GM06990 (cell line): Measurements from ENCODE around the gene DNAH17.

ENCODE experiments used
- DNase-seq: peaks from one replicate; pipeline ENCODE4 v3.0.0-alpha.2; 2011; ENCODE audit not compliant: insufficient read length; ENCODE audit errors: extremely low read depth
- H3K27me3 ChIP-seq: replicated peaks from 2 replicates; pipeline ENCODE4 v1.6.0; 2011; ENCODE audit warnings: low read length; ENCODE audit not compliant: control insufficient read depth, insufficient read depth
- H3K36me3 ChIP-seq: 2 replicates; pipeline ENCODE4 v1.5.1; 2011; ENCODE audit warnings: low read length; ENCODE audit not compliant: control insufficient read depth, insufficient read depth
- H3K4me3 ChIP-seq: replicated peaks from 2 replicates; pipeline ENCODE4 v1.5.1; 2011; ENCODE audit warnings: low read depth, mild to moderate bottlenecking, control low read depth, low read length
- TF ChIP-seq, protein P1 (sequence below): IDR thresholded peaks from 2 replicates; pipeline ENCODE4 v1.5.1; 2011; ENCODE audit warnings: low read length, control low read depth, mild to moderate bottlenecking, inconsistent platforms; ENCODE audit not compliant: insufficient read depth, poor library complexity, severe bottlenecking

Gene DNAH17

DNA sequence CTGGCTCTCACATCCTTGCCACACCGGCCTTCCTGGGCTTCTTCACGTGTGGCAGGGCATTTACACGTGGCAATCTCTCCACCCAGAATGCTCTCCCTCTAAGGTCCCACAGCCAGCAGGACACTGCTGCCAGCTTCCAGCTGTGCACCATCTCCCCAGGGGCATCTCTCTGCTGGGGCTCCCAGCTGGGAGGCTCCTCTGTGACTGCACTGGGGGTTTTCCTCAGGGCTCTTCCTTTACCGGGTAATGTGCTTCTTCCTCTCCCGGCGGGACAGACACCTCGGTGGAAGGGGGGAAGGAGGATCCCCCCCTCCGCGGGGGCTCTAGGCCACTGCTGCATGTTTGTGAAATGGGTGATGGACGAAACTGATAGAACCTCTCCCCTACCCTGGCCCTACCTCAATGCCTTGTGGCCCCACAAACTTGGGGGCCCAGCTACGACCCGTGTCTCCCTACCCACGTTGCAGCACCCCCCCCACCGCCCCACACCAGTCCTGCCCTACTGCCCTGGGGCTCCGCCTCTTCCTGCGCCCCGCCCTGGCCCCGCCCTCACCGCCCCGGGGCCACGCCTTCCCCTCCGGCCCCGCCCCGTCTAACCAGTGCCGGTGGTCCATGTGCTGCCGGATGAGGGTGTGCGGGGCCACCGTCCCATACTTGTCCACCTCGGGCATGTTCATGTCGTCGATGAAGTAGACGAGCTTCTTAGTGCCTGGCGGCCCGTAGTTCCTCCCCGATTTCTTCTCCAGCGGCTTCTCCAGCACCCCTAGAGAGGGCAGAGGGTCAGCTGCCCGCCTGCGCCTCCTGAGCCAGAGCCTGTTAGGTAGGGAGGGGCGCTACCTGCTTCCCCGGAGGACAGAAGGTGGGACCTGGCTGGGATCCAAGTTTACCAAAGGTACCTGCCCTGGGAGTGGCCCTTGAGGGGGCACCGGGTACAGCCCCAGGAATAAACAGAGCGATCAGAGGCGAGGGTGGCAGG lies 92.6 kb downstream of the DNAH17 start:
- DNase-seq = peak; percentile 59
- no peaks in the 10 kb centered on the region for H3K27me3 ChIP-seq
- H3K4me3 ChIP-seq = peak overlapping the region; percentile 54
- TF ChIP-seq, protein P1, sequence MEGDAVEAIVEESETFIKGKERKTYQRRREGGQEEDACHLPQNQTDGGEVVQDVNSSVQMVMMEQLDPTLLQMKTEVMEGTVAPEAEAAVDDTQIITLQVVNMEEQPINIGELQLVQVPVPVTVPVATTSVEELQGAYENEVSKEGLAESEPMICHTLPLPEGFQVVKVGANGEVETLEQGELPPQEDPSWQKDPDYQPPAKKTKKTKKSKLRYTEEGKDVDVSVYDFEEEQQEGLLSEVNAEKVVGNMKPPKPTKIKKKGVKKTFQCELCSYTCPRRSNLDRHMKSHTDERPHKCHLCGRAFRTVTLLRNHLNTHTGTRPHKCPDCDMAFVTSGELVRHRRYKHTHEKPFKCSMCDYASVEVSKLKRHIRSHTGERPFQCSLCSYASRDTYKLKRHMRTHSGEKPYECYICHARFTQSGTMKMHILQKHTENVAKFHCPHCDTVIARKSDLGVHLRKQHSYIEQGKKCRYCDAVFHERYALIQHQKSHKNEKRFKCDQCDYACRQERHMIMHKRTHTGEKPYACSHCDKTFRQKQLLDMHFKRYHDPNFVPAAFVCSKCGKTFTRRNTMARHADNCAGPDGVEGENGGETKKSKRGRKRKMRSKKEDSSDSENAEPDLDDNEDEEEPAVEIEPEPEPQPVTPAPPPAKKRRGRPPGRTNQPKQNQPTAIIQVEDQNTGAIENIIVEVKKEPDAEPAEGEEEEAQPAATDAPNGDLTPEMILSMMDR = no peak
- H3K36me3 ChIP-seq = no peaks in the 10 kb centered on the region

DNA sequence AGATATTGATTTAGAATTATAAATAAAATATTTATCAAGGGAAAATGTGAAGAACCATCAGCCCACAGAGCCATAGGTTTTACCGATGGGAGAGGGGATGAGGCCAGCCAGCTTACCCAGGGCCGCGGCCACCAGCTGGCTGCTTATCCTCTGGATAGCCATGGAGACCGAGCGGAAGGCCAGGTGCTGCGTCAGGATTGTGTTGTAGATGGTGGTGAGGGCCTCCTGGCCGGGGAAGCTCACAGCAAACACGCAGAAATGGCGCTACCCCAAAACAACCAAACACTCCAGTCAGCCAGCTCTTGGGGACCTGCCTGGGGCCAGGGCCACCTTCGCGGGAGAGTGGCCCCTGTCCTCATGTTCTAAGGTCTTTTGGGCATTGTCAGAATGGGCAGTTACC lies 97.8 kb downstream of the DNAH17 start:
- Histone ChIP-seq H3K27me3 (no peaks in the 10 kb centered on the region), H3K36me3 (no peaks in the 10 kb centered on the region; the same call in 1 of the 2 replicates), H3K4me3 (no peak overlapping the region)
- TF ChIP-seq, protein P1 = no peak
- no peak for DNase-seq

DNA sequence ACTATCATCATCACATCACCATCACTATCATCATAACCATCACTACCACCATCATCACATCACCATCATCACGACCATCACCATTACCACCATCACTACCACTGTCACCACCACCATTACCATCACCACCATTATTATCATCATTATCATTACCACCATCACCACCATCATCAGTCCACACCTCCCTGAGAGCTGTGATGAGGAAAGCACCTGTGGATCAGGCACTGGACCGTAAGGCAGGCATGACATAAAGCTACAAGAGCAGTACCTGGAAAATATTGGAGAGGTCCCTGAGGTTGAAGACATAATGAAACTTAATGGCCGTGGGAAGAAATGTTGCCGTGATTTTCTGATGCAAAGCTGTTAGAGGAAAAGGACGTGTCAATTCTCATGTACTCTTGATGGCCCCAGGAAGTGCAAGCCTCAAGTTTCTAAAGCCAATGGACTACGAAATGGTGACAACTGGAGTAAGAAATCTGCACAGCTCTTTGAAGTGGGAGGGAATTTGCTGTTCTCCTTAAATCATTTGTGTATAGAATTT lies 98.4 kb downstream of the DNAH17 start:
- H3K4me3 ChIP-seq = no peak overlapping the region
- H3K27me3 ChIP-seq = no peaks in the 10 kb centered on the region
- TF ChIP-seq, protein P1 = no peak
- no peaks in the 10 kb centered on the region; the same call in 1 of the 2 replicates for H3K36me3 ChIP-seq
- no peak for DNase-seq

DNA sequence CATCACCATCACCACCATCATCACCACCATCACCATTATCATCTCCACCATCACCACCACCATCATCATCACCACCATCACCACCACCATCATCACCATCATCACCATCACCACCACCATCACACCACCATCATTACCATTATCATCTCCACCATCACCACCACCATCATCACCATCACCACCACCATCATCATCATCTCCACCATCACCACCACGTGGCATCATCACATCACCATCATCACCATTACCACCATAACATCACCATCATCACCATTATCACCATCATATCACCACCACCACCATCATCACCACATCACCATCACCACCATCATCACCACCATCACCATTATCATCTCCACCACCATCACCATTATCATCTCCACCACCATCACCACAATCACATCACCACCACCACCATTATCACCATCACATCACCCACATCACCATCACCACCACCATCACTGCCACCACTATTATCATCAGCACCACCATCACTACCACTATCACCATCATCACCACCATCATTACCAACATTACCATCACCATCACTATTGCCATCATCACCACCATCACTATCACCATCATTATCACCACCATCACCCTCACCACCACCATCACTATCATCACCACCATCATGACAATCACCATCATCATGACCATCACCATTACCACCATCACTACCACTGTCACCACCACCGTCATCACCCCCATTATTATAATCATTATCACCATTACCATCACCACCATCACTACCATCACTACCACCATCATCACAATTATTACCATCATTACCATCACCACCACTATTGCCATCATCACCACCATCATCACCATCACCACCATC lies 99.1 kb downstream of the DNAH17 start:
- H3K36me3 ChIP-seq = no peaks in the 10 kb centered on the region; the same call in 1 of the 2 replicates
- no peak for DNase-seq
- no peak overlapping the region for H3K4me3 ChIP-seq
- TF ChIP-seq, protein P1 = no peak
- no peaks in the 10 kb centered on the region for H3K27me3 ChIP-seq

DNA sequence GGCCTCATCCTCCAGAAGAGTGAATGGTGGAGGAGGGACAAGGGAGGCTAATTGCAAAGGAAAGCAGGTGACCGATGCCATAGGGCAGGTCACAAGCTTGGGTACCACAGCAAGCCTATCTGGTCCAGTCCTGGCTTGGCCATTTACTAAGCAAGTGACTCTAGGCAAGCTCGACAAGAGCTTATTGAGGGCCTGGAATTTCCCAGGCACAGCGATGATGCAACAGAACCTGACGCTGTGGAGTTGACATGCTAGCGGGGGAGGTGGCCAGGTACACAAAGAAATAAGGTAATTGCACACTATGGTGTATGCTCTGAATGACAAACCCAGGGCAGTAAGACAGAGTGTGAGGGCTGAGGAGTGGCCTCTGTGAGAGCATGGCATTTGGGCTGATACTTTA lies 100.2 kb downstream of the DNAH17 start:
- H3K27me3 ChIP-seq = no peaks in the 10 kb centered on the region
- DNase-seq = no peak
- H3K4me3 ChIP-seq = no peak overlapping the region
- TF ChIP-seq, protein P1 = no peak
- H3K36me3 ChIP-seq = no peaks in the 10 kb centered on the region; the same call in 1 of the 2 replicates
